ENCODE data around the gene TCTN2. TPM values are rescaled to one million over a fixed set of nuclear protein-coding genes. Genes with fewer than 3 reads are reported as not detected.

Gene TCTN2
- polyA plus RNA-seq, 3 donors: 0.24 to 1.1 TPM; not detected in 1

- DNase-seq: peak; percentile 20 to 27 (median 21)
- TF ChIP-seq CTCF (IDR thresholded peaks at IDR 0.05): no peak
- H3K27me3 Mint-ChIP-seq (ENCODE audit: low read depth in 3 of 3): peaks cover 0 to 1% (median 0%) of the 10 kb centered on the region in 3 donors
- intact Hi-C loops (cut with micrococcal nuclease): no loop called here
- Histone ChIP-seq H3K27ac (ENCODE audit: low read depth in 1 of 2, low read length in 2 of 2) (no peak overlapping the region), H3K36me3 (replicated peaks in 1 of 2; ENCODE audit: control insufficient read depth in 1 of 2, insufficient read depth in 2 of 2, low read length in 2 of 2) (peaks cover 37 to 64% of the 10 kb centered on the region in 2 donors), H3K4me1 (ENCODE audit: control insufficient read depth in 1 of 2, insufficient read depth in 2 of 2, low read length in 2 of 2) (peaks cover 23 to 24% of the 10 kb centered on the region in 2 donors), H3K79me2 (ENCODE audit: insufficient read depth, low read length) (no peaks in the 10 kb centered on the region), H3K9ac (ENCODE audit: insufficient read depth, low read length, poor library complexity, severe bottlenecking) (no peak overlapping the region), H3K9me3 (replicated peaks in 1 of 2; ENCODE audit: control insufficient read depth in 1 of 2, insufficient read depth in 1 of 2, low read length in 2 of 2) (no peaks in the 10 kb centered on the region), H3K4me3 (replicated peaks in 1 of 3; ENCODE audit: low read depth in 2 of 3, low read length in 3 of 3) (no peak overlapping the region), H3K4me2 (replicated peaks; ENCODE audit: extremely low read depth, low read length, poor library complexity, severe bottlenecking) (peak overlapping the region; percentile 14), H3K27me3 (ENCODE audit: control insufficient read depth in 2 of 2, insufficient read depth in 2 of 2, low read length in 2 of 2) (no peaks in the 10 kb centered on the region), H4K20me1 (ENCODE audit: insufficient read depth, low read length) (no peaks in the 10 kb centered on the region), H2AFZ (ENCODE audit: insufficient read depth, low read depth, low read length, poor library complexity, severe bottlenecking) (no peak overlapping the region)
- H3K4me3 Mint-ChIP-seq: no peak overlapping the region
- H3K27ac Mint-ChIP-seq: peak overlapping the region in 2 of 7 donors; percentile 3 to 70
- peaks cover 33% of the 10 kb centered on the region for H3K4me1 Mint-ChIP-seq
- no CpG with 5 or more reads among the region's 6 CpGs for WGBS (ENCODE audit: insufficient coverage)
- H3K36me3 Mint-ChIP-seq: peaks cover 57 to 63% of the 10 kb centered on the region in 2 donors
- no peaks in the 10 kb centered on the region for H3K9me3 Mint-ChIP-seq
Measured at GRCh38 chr12:123748161-123748560, 77.2 kb downstream of the TCTN2 start.

- peaks cover 21 to 22% of the 10 kb centered on the region in 2 donors for H3K4me1 ChIP-seq (ENCODE audit: control insufficient read depth in 1 of 2, insufficient read depth in 2 of 2, low read length in 2 of 2)
- no peak overlapping the region for H3K9ac ChIP-seq (ENCODE audit: insufficient read depth, low read length, poor library complexity, severe bottlenecking)
- DNase-seq: no peak
- 71% methylated on average over 3 of the region's 4 CpGs for WGBS (ENCODE audit: insufficient coverage)
- H3K36me3 Mint-ChIP-seq: peaks cover 59 to 66% of the 10 kb centered on the region in 2 donors
- TF ChIP-seq CTCF (IDR thresholded peaks at IDR 0.05): no peak
- H3K4me2 ChIP-seq (replicated peaks; ENCODE audit: extremely low read depth, low read length, poor library complexity, severe bottlenecking): no peak overlapping the region
- H3K4me1 Mint-ChIP-seq: peaks cover 31% of the 10 kb centered on the region
- H3K9me3 ChIP-seq (replicated peaks in 1 of 2; ENCODE audit: control insufficient read depth in 1 of 2, insufficient read depth in 1 of 2, low read length in 2 of 2): no peaks in the 10 kb centered on the region
- no peaks in the 10 kb centered on the region for H3K79me2 ChIP-seq (ENCODE audit: insufficient read depth, low read length)
- no peak overlapping the region for H3K4me3 ChIP-seq (replicated peaks in 1 of 3; ENCODE audit: low read depth in 2 of 3, low read length in 3 of 3)
- H3K27me3 ChIP-seq (ENCODE audit: control insufficient read depth in 2 of 2, insufficient read depth in 2 of 2, low read length in 2 of 2): no peaks in the 10 kb centered on the region
- H3K9me3 Mint-ChIP-seq: no peaks in the 10 kb centered on the region
- no peak overlapping the region for H3K27ac ChIP-seq (ENCODE audit: low read depth in 1 of 2, low read length in 2 of 2)
- peaks cover 0 to 1% (median 0%) of the 10 kb centered on the region in 3 donors for H3K27me3 Mint-ChIP-seq (ENCODE audit: low read depth in 3 of 3)
- intact Hi-C loops (cut with micrococcal nuclease): no loop called here
- H3K36me3 ChIP-seq (replicated peaks in 1 of 2; ENCODE audit: control insufficient read depth in 1 of 2, insufficient read depth in 2 of 2, low read length in 2 of 2): peaks cover 39 to 67% of the 10 kb centered on the region in 2 donors
- H4K20me1 ChIP-seq (ENCODE audit: insufficient read depth, low read length): no peaks in the 10 kb centered on the region
- no peak overlapping the region for H2AFZ ChIP-seq (ENCODE audit: insufficient read depth, low read depth, low read length, poor library complexity, severe bottlenecking)
- H3K4me3 Mint-ChIP-seq: no peak overlapping the region
- no peak overlapping the region for H3K27ac Mint-ChIP-seq
Measured at GRCh38 chr12:123748661-123749060, 77.7 kb downstream of the TCTN2 start.

All from CD14-positive monocyte (primary cell).